ENCODE data around the gene LILRA2.
"Not testable (repeated sequence)": the region's sequence is repeated elsewhere in the genome, so short reads cannot be mapped to it uniquely, and the experiment has no call there.

LILRA2 gene

DNA sequence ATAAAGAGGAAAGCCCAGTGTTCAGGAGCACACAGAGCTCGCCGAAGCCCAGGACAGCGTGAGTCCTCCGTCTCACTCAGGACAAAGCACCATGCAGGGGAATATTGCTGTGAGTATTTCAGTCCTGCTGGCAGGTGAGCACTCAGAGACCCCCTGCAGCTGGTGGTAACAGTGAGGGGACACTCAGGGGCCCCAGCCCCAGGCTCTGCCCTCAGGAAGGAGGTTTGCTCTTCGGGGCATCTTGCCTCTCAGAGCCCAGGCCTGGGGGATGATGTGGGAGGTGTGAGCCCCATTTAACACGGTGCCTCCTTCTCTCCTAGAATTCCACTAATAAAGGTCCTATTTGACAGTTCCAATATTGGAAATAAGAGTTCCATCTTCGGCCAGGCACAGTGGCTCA, 34.6 kb downstream of the LILRA2 start:
- in situ Hi-C loops (cut with MboI; ENCODE audit: low sequenced_read_pairs) = no loop called here

- in situ Hi-C loops (cut with MboI; ENCODE audit: low sequenced_read_pairs) = no loop called here
Observed at GRCh38 chr19:54608792-54609191, 35.2 kb downstream of the LILRA2 start.

- in situ Hi-C loops (cut with MboI; ENCODE audit: low sequenced_read_pairs) = no loop called here
Observed at GRCh38 chr19:54609356-54609791, 35.8 kb downstream of the LILRA2 start.

- in situ Hi-C loops (cut with MboI; ENCODE audit: low sequenced_read_pairs) = no loop called here
Observed at GRCh38 chr19:54612428-54612827, 38.8 kb downstream of the LILRA2 start.

- in situ Hi-C loops (cut with MboI; ENCODE audit: low sequenced_read_pairs) = no loop called here
Observed at GRCh38 chr19:54614726-54615125, 41.1 kb downstream of the LILRA2 start.

DNA sequence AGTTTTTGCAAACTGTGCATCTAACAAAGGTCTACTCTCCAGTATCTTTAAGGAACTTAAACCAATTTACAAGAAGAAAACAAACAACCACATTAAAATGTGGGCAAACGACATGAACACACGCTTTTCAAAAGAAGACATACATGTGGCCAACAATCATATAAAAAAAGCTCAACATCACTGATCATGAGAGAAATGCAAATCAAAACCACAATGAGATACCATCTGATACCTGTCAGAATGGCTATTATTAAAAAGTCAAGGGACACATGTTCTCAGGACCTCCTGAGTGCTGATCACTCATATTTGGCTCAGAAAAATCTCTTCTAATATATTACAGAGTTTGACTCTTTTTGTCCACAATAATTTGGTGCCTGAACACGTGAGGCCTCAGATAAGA, 42.5 kb downstream of the LILRA2 start:
- in situ Hi-C loops (cut with MboI; ENCODE audit: low sequenced_read_pairs) = no loop called here

DNA sequence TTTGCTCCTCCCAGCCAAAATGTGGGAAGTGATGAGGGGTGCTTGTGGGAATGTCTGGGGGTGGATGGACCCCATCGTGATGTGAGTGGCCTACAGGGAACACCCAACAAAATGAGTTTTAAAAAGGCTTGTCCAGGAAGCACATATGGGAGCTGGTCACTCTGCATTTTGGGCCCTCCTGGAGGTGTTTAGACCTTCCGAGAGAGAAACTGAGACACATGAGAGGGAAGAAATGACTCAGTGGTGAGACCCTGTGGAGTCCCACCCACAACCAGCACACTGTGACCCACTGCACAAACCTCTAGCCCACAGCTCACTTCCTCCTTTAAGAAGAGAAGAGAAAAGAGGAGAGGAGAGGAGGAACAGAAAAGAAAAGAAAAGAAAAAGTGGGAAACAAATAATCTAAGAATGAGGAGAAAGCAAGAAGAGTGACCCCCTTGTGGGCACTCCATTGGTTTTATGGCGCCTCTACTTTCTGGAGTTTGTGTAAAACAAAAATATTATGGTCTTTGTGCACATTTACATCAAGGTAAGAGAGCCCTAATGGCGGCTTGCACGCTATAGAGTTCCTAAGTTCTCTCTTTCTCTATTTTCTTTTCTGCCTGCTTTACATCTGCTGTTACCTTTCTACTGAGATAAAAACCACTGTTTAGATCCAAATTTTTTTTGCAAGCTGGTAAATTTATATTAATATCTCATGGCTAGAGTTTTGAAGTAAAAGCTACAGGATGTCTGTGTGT, 43.4 kb downstream of the LILRA2 start:
- in situ Hi-C loops (cut with MboI; ENCODE audit: low sequenced_read_pairs) = no loop called here

DNA sequence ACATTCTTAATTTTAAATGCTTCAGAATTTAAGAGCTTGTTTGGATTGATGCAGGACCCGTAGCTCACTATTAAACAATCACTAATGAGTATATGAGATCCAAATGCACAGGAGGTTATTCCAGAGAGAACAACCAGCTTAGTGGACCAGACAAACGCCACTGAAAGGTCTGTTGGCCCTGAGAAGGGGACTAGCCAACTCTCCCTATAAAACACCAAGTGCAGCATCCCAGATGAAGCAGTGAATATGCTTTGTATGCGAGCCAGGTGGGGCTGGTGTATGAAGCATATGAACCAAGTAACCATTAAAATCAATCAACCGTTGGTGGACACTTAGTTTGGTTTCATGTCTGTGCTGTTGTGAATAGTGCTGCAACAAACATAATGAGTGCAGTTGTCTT, 46.9 kb downstream of the LILRA2 start:
- in situ Hi-C loops (cut with MboI; ENCODE audit: low sequenced_read_pairs) = no loop called here

- in situ Hi-C loops (cut with MboI; ENCODE audit: low sequenced_read_pairs) = no loop called here
Observed at GRCh38 chr19:54622431-54622830, 48.8 kb downstream of the LILRA2 start.

- in situ Hi-C loops (cut with MboI; ENCODE audit: low sequenced_read_pairs) = not testable (repeated sequence)
Observed at GRCh38 chr19:54624234-54624633, 50.6 kb downstream of the LILRA2 start.

DNA sequence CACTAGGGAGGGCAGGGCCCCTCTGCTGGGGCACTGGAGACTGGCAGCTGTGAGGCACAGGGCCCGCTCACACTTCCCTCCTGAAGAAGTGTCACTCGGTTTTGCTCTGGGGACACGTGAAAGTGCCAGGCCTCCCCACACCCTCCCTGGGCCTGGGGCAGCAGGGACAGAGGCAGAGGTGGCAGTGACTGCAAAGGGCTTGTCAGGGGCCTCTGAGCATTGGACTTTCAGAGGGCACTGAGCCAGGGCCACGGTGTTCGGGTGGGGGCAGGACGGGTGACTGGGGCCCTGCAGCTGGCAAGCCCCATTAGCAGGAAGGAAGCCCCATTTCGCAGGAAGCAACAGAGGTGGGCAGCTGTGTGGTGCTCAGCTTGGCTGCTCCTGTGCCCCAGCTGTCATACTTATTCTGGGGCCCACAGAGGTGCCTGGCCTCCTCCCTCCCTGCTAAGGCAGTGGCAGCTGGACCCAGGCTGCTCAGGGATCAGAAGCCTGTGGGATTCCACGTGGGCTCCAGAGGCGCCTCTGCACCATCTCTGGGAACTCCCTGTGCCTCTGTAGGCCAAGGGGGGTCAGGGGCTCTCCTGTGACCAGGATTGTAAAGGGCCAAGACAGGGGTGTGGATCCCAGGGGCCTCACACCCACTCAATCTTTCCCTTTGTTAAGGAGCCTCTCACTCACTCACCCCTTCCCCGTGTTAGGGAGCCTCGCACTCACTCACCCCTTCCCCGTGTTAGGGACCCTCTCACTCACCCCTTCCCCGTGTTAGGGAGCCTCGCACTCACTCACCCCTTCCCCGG, 51.5 kb downstream of the LILRA2 start:
- in situ Hi-C loops (cut with MboI; ENCODE audit: low sequenced_read_pairs) = not testable (repeated sequence)

GRCh38 chr19:54626757-54627156, 53.2 kb downstream of the LILRA2 start:
- in situ Hi-C loops (cut with MboI; ENCODE audit: low sequenced_read_pairs) = no loop called here

- in situ Hi-C loops (cut with MboI; ENCODE audit: low sequenced_read_pairs) = not testable (repeated sequence)
Observed at GRCh38 chr19:54627912-54628311, 54.3 kb downstream of the LILRA2 start.

DNA sequence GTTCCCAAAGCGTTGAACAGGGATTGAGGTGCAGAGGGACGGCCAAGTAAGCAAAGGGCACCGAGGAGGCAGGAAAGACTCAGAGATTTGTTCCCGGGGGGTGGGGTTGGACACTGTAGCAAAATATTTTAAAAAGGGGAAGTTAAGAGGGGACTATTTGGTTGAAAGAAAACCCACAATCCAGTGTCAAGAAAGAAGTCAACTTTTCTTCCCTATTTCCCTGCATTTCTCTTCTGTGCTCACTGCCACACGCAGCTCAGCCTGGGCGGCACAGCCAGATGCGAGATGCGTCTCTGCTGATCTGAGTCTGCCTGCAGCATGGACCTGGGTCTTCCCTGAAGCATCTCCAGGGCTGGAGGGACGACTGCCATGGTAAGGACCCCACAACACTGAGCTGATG, 56.7 kb downstream of the LILRA2 start, which contains the start of gene LILRB1:
TSS of gene LILRB1 (plus strand) at position 223 of the 400 bp plus-strand sequence. CDS start 590 bp downstream, outside the sequence.
- in situ Hi-C loops (cut with MboI; ENCODE audit: low sequenced_read_pairs) = not testable (repeated sequence)

DNA sequence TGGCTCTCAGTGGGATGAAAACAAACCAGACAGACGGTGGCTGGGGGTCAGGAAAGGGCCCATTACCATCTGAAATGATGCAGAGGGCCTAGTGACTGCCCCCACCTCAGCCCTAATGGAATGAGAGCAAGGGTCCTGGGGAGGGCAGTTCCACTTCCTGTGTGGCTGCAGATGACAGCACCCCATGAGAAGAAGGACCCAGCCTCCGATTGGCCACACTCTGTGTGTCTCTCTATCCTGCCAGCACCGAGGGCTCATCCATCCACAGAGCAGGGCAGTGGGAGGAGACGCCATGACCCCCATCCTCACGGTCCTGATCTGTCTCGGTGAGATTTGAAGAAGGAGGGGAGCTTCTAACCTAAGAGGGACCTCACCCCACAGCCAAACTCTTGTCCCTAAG, 57.2 kb downstream of the LILRA2 start:
- in situ Hi-C loops (cut with MboI; ENCODE audit: low sequenced_read_pairs) = no loop called here

GRCh38 chr19:54631489-54632337, 58.1 kb downstream of the LILRA2 start:
- in situ Hi-C loops (cut with MboI; ENCODE audit: low sequenced_read_pairs) = not testable (repeated sequence)

DNA sequence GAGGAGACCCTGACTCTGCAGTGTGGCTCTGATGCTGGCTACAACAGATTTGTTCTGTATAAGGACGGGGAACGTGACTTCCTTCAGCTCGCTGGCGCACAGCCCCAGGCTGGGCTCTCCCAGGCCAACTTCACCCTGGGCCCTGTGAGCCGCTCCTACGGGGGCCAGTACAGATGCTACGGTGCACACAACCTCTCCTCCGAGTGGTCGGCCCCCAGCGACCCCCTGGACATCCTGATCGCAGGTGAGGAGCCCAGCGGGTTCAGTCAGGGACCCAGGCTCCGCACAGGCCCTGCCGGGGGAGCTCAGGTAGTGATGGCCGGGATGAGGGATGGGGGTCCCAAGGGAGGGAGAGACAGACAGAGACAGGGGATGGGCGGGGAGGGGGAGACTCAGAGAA, 58.9 kb downstream of the LILRA2 start:
- in situ Hi-C loops (cut with MboI; ENCODE audit: low sequenced_read_pairs) = not testable (repeated sequence)

DNA sequence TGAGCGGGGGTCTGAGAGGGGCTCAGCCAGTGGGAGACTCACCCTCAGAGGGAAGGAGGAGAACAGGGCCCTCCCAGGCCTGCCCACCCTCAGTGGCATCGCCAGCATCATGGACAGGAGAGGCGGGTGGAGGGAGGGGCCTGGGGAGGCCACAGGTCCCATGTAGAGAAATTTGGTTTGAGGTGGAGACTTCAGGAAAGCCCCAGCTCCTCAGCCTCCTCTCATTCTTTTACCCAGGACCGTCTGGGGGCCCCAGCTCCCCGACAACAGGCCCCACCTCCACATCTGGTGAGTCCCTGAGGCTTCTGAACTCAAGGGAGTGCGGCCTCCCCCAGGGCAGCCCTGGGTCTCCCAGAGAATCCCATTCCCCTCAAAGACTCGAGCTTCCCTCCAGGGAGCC, 59.8 kb downstream of the LILRA2 start:
- in situ Hi-C loops (cut with MboI; ENCODE audit: low sequenced_read_pairs) = no loop called here

DNA sequence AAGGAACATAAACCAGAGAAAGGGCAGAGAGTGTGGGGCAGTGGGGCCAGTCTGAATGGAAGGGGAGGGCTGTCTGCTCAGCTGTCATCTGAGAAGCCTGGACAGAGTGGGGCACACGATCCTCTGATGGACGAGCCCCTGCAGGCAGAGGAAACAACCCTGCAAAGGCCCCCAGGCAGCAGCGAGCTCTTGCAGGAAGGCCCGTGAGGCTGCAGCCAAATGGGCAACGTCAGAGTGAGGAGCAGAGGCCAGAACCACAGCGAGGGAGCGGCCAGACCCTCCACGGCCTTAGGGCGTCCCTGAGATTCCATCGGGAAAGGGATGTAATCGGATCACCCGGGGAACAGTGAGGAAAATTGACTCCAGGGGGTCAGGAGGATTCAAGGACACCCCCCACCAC, 62.5 kb downstream of the LILRA2 start:
- in situ Hi-C loops (cut with MboI; ENCODE audit: low sequenced_read_pairs) = not testable (repeated sequence)

- in situ Hi-C loops (cut with MboI; ENCODE audit: low sequenced_read_pairs) = no loop called here
Observed at GRCh38 chr19:54638683-54639082, 65.1 kb downstream of the LILRA2 start.

Measured in HL-60/S4 treated with phorbol 12-myristate 13-acetate at 8.2 ng/mL for 4 days and 3 days (cell line).